NOMO-1 treated with dmso at 0.1 percent for 144 hours (cell line): ENCODE measurements around the gene PITX2.
"Not testable (repeated sequence)": the region's sequence is repeated elsewhere in the genome, so short reads cannot be mapped to it uniquely, and the experiment has no call there.

Source experiments
- DNase-seq: peaks from one replicate; lab custom pipeline; 2025; ENCODE audit not compliant: unreplicated experiment; lab: John Stamatoyannopoulos, UW

PITX2 gene

GRCh38 chr4:110612631-110613269 is 10.1 kb downstream of the PITX2 start:
- DNase-seq, result no peak

- no peak for DNase-seq
Observed at GRCh38 chr4:110611968-110612447, 10.9 kb downstream of the PITX2 start.

GRCh38 chr4:110610940-110611831 is 11.7 kb downstream of the PITX2 start:
- DNase-seq, result no peak

- no peak for DNase-seq
Observed at GRCh38 chr4:110610620-110610939, 12.3 kb downstream of the PITX2 start.

GRCh38 chr4:110609044-110609750 is 13.7 kb downstream of the PITX2 start:
- no peak for DNase-seq

- no peak for DNase-seq
Observed at GRCh38 chr4:110605077-110605476, 17.8 kb downstream of the PITX2 start.

GRCh38 chr4:110602061-110602460 is 20.8 kb downstream of the PITX2 start:
- DNase-seq, result no peak

GRCh38 chr4:110597582-110597981 is 25.3 kb downstream of the PITX2 start:
- DNase-seq, result no peak

- no peak for DNase-seq
Observed at GRCh38 chr4:110596431-110596830, 26.4 kb downstream of the PITX2 start.

GRCh38 chr4:110595583-110595982 is 27.3 kb downstream of the PITX2 start:
- no peak for DNase-seq

- DNase-seq, result no peak
Observed at GRCh38 chr4:110589297-110589696, 33.6 kb downstream of the PITX2 start.

- no peak for DNase-seq
Observed at GRCh38 chr4:110587666-110588285, 35.1 kb downstream of the PITX2 start.

- no peak for DNase-seq
Observed at GRCh38 chr4:110586131-110586850, 36.6 kb downstream of the PITX2 start.

- not testable (repeated sequence) for DNase-seq
Observed at GRCh38 chr4:110576696-110577095, 46.2 kb downstream of the PITX2 start.
